OCI-LY3 (cell line): ENCODE data around the gene AZGP1.
"Not testable (repeated sequence)": the region's sequence is repeated elsewhere in the genome, so short reads cannot be mapped to it uniquely, and the experiment has no call there.

Experiments
- H2AFZ ChIP-seq: fragments of 200-600, 300-600 bp; shearing (Covaris generic); 2 replicates; pipeline ENCODE4 v1.6.0; 2014; ENCODE audit warnings: antibody characterized with exemption, low read depth, low read length
- H3K27ac ChIP-seq: fragments of 200-600, 300-600 bp; sonication (generic); 2 replicates; pipeline ENCODE4 v1.5.1; 2014; ENCODE audit warnings: mild to moderate bottlenecking, low read length, moderate library complexity, mixed read lengths
- H3K27me3 ChIP-seq: fragments of 200-600, 300-600 bp; sonication (generic); 2 replicates; pipeline ENCODE4 v1.6.1; 2014; ENCODE audit warnings: low read depth, low read length, mixed read lengths
- H3K36me3 ChIP-seq: fragments of 200-600, 300-600 bp; sonication (generic); replicated peaks from 2 replicates; pipeline ENCODE3; 2014; ENCODE audit warnings: low read depth, low read length, mixed read lengths
- H3K4me1 ChIP-seq: fragments of 300-600, 200-600 bp; sonication (generic); 2 replicates; pipeline ENCODE4 v1.6.1; 2014; ENCODE audit warnings: low read length, mixed read lengths
- H3K4me2 ChIP-seq: fragments of 200-600, 300-600 bp; sonication (generic); 2 replicates; pipeline ENCODE4 v1.6.1; 2014; ENCODE audit warnings: low read length, mixed read lengths
- H3K4me3 ChIP-seq: fragments of 300-600, 200-600 bp; sonication (generic); 2 replicates; pipeline ENCODE4 v1.5.1; 2014; ENCODE audit warnings: antibody characterized with exemption, mild to moderate bottlenecking, low read length, moderate library complexity
- H3K79me2 ChIP-seq: fragments of 300-600, 200-600 bp; shearing (Covaris generic); 2 replicates; pipeline ENCODE4 v1.6.1; 2014; ENCODE audit warnings: mild to moderate bottlenecking, low read length, mixed read lengths
- H3K9ac ChIP-seq: fragments of 300-600, 200-600 bp; shearing (Covaris generic); 2 replicates; pipeline ENCODE4 v1.6.0; 2014; ENCODE audit warnings: mild to moderate bottlenecking, low read length, moderate library complexity
- H3K9me3 ChIP-seq: fragments of 200-600, 300-600 bp; shearing (Covaris generic); 2 replicates; pipeline ENCODE4 v1.6.1; 2014; ENCODE audit warnings: low read length, mixed read lengths; ENCODE audit not compliant: insufficient read depth
- H4K20me1 ChIP-seq: fragments of 200-600, 300-600 bp; sonication (generic); 2 replicates; pipeline ENCODE4 v1.6.1; 2016; ENCODE audit warnings: low read length, mixed read lengths; ENCODE audit not compliant: insufficient read depth
- EZH2phosphoT487 ChIP-seq: fragments of 200-600 bp; shearing (Covaris generic); IDR thresholded peaks from 2 replicates; pipeline ENCODE4 v1.6.1; 2018; ENCODE audit warnings: antibody characterized with exemption, mixed run types, low read depth
- TF ChIP-seq, protein P1 (sequence below): fragments of 200-600, 300-600 bp; sonication (generic); IDR thresholded peaks from 2 replicates; pipeline ENCODE4 v1.5.1; 2014; ENCODE audit warnings: antibody characterized with exemption, low read length, low read depth

AZGP1 gene

DNA sequence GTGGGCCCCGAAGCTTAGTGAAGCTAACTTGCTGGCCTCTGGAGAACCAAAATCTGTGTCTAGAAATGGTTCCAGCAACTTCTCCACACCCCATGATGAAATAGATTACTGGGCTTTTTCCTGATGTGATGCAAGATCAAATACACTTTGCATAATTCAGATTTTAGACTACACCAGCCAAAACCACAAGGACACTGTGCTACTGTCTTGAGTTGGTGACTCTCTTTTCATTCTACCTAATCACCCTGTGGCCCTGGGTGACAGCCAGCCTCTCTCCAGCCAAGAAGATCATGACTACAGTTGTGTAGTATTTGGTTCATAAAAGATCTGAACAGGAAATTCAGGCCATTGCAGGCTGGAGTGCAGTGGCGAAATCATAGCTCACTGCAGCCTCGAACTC, 22.2 kb downstream of the AZGP1 start:
- no peak overlapping the region for H3K4me3 ChIP-seq
- H3K9ac ChIP-seq = no peak overlapping the region
- TF ChIP-seq EZH2phosphoT487 = no peak
- TF ChIP-seq, protein P1, sequence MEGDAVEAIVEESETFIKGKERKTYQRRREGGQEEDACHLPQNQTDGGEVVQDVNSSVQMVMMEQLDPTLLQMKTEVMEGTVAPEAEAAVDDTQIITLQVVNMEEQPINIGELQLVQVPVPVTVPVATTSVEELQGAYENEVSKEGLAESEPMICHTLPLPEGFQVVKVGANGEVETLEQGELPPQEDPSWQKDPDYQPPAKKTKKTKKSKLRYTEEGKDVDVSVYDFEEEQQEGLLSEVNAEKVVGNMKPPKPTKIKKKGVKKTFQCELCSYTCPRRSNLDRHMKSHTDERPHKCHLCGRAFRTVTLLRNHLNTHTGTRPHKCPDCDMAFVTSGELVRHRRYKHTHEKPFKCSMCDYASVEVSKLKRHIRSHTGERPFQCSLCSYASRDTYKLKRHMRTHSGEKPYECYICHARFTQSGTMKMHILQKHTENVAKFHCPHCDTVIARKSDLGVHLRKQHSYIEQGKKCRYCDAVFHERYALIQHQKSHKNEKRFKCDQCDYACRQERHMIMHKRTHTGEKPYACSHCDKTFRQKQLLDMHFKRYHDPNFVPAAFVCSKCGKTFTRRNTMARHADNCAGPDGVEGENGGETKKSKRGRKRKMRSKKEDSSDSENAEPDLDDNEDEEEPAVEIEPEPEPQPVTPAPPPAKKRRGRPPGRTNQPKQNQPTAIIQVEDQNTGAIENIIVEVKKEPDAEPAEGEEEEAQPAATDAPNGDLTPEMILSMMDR = no peak
- H2AFZ ChIP-seq = no peak overlapping the region
- H3K4me2 ChIP-seq = no peak overlapping the region
- peaks cover 14% of the 10 kb centered on the region for H3K27me3 ChIP-seq
- no peaks in the 10 kb centered on the region for H3K79me2 ChIP-seq
- H3K4me1 ChIP-seq = no peaks in the 10 kb centered on the region
- H3K36me3 ChIP-seq = no peaks in the 10 kb centered on the region
- H4K20me1 ChIP-seq = no peaks in the 10 kb centered on the region
- no peak overlapping the region for H3K27ac ChIP-seq
- H3K9me3 ChIP-seq = no peaks in the 10 kb centered on the region

DNA sequence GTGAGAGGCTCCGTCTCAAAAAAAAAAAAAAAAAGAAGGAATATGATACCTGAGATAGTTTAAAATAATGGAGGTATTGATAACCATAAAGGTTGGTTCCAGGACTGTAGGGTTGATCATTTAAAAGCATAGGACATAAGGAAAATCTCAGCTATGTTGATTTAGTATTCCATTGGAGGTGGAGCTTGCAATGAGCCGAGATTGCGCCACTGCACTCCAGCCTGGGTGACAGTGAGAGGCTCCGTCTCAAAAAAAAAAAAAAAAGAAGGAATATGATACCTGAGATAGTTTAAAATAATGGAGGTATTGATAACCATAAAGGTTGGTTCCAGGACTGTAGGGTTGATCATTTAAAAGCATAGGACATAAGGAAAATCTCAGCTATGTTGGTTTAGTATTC, 23.2 kb downstream of the AZGP1 start:
- H3K9me3 ChIP-seq, H3K9ac ChIP-seq, H3K27ac ChIP-seq, H3K36me3 ChIP-seq, H3K79me2 ChIP-seq, H3K4me2 ChIP-seq, H3K4me1 ChIP-seq, H3K4me3 ChIP-seq, H4K20me1 ChIP-seq, H2AFZ ChIP-seq: not testable (repeated sequence)
- peaks cover 18% of the 10 kb centered on the region for H3K27me3 ChIP-seq

DNA sequence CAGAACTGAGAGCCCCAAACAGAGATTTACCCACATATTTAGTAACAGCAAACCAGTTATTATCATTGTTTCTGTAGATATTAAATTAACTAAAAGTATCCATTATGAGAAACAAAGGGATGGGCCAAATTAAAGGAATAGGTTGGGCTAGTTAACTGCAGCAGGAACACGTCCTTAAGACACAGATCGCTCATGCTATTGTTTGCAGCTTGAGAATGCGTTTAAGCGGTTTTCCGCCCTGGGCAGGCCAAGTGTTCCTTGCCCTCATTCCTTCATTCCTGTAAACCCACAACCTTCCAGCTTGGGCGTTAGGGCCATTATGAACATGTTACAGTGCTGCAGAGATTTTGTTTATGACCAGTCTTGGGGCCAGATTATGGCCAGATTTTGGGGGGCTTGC, 25.0 kb downstream of the AZGP1 start:
- H2AFZ ChIP-seq, H3K36me3 ChIP-seq, H4K20me1 ChIP-seq, H3K27ac ChIP-seq, H3K79me2 ChIP-seq, H3K9ac ChIP-seq, H3K4me2 ChIP-seq, H3K4me3 ChIP-seq, H3K4me1 ChIP-seq, H3K9me3 ChIP-seq: not testable (repeated sequence)
- H3K27me3 ChIP-seq = peaks cover 16% of the 10 kb centered on the region

- Histone ChIP-seq H3K4me2 (no peak overlapping the region), H3K27ac (no peak overlapping the region), H3K9ac (no peak overlapping the region), H3K4me3 (no peak overlapping the region), H4K20me1 (no peaks in the 10 kb centered on the region), H2AFZ (no peak overlapping the region), H3K9me3 (no peaks in the 10 kb centered on the region), H3K27me3 (peaks cover 8% of the 10 kb centered on the region; the same call in 1 of the 2 replicates), H3K79me2 (no peaks in the 10 kb centered on the region), H3K36me3 (no peaks in the 10 kb centered on the region), H3K4me1 (no peaks in the 10 kb centered on the region)
- no peak for TF ChIP-seq EZH2phosphoT487
- TF ChIP-seq, protein P1 = peak; percentile 28; the same call in 1 of the 2 replicates
Observed at GRCh38 chr7:99949645-99950228, 26.1 kb downstream of the AZGP1 start.

GRCh38 chr7:99947608-99948007, 28.2 kb downstream of the AZGP1 start:
- Histone ChIP-seq H3K4me2 (no peak overlapping the region), H3K27ac (no peak overlapping the region), H3K9me3 (no peaks in the 10 kb centered on the region), H3K36me3 (no peaks in the 10 kb centered on the region), H3K4me1 (no peaks in the 10 kb centered on the region), H3K27me3 (peaks cover 17% of the 10 kb centered on the region; the same call in 1 of the 2 replicates), H2AFZ (no peak overlapping the region), H3K4me3 (no peak overlapping the region), H3K9ac (no peak overlapping the region), H3K79me2 (no peaks in the 10 kb centered on the region), H4K20me1 (no peaks in the 10 kb centered on the region)
- no peak for TF ChIP-seq EZH2phosphoT487
- TF ChIP-seq, protein P1 = no peak
